ENCODE measurements around the gene ZC3HAV1. TPM values are rescaled to one million over a fixed set of nuclear protein-coding genes. Genes with fewer than 3 reads are reported as not detected.
A peak's percentile ranks its signal among the peaks of the same experiment; 100 is the strongest.
"Not testable (repeated sequence)": the region's sequence is repeated elsewhere in the genome, so short reads cannot be mapped to it uniquely, and the experiment has no call there.

ZC3HAV1 gene
- total RNA-seq, 6 donors from 2014 or later: 30.2 to 47.6 (median 33.5) TPM

GRCh38 chr7:139133335-139134139 is 24.0 kb upstream of the ZC3HAV1 start:
- peaks cover 0 to 6% (median 0%) of the 10 kb centered on the region in 4 donors for H3K36me3 ChIP-seq
- DNase-seq (peak; percentile 92 to 94), ATAC-seq (ENCODE audit: low FRiP score in 2 of 2) (peak; percentile 96 to 99)
- H3K27ac ChIP-seq: peak overlapping the region; percentile 39 to 79 (median 68)
- H3K4me1 ChIP-seq: peaks cover 7 to 14% (median 9%) of the 10 kb centered on the region in 4 donors
- H3K9me3 ChIP-seq: no peaks in the 10 kb centered on the region
- TF ChIP-seq POLR2A (IDR thresholded peaks at IDR 0.05) (peak in 1 of 4 donors; percentile 45), POLR2AphosphoS5 (IDR thresholded peaks at IDR 0.05) (peak; percentile 36 to 82)
- TF ChIP-seq, protein P1, sequence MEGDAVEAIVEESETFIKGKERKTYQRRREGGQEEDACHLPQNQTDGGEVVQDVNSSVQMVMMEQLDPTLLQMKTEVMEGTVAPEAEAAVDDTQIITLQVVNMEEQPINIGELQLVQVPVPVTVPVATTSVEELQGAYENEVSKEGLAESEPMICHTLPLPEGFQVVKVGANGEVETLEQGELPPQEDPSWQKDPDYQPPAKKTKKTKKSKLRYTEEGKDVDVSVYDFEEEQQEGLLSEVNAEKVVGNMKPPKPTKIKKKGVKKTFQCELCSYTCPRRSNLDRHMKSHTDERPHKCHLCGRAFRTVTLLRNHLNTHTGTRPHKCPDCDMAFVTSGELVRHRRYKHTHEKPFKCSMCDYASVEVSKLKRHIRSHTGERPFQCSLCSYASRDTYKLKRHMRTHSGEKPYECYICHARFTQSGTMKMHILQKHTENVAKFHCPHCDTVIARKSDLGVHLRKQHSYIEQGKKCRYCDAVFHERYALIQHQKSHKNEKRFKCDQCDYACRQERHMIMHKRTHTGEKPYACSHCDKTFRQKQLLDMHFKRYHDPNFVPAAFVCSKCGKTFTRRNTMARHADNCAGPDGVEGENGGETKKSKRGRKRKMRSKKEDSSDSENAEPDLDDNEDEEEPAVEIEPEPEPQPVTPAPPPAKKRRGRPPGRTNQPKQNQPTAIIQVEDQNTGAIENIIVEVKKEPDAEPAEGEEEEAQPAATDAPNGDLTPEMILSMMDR (IDR thresholded peaks at IDR 0.05): no peak
- WGBS, 2 donors: 1 to 3% methylated on average over 34 to 36 of the region's 36 CpGs
- peak overlapping the region; percentile 48 to 64 (median 56) for H3K4me3 ChIP-seq
- H3K27me3 ChIP-seq: no peaks in the 10 kb centered on the region

DNA sequence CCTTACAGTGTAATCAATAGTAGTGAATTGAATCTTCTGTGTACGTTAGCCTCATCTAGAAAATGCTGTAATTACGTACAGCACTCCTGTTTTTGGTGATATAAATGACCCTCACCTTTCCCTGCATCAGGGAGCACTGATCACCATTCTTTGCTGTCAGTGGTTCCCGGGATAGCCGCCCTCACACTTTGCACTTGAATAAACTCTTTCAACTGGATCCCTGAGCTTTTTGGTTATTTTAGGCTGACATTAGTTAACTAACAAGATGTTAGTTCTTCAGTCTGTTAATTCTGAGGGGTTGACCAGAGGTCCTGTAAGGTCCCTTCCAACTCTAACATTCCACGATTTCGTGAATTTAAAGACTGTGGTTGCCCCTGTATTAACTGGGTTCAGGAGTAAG is 23.4 kb upstream of the ZC3HAV1 start:
- H3K27me3 ChIP-seq: no peaks in the 10 kb centered on the region
- no peaks in the 10 kb centered on the region for H3K9me3 ChIP-seq
- H3K4me1 ChIP-seq: peaks cover 7 to 14% (median 9%) of the 10 kb centered on the region in 4 donors
- DNase-seq: no peak
- peak overlapping the region in 3 of 4 donors; percentile 49 to 64 (median 63) for H3K4me3 ChIP-seq
- ATAC-seq (ENCODE audit: low FRiP score in 2 of 2): peak in 1 of 2 donors; percentile 10
- 59% methylated on average over 6 of the region's 6 CpGs for WGBS, 2 donors
- no peaks in the 10 kb centered on the region for H3K36me3 ChIP-seq
- H3K27ac ChIP-seq: peak overlapping the region; percentile 39 to 79 (median 68)
- TF ChIP-seq, protein P1 (IDR thresholded peaks at IDR 0.05): no peak
- TF ChIP-seq POLR2A (IDR thresholded peaks at IDR 0.05) (no peak), EP300 (IDR thresholded peaks at IDR 0.05) (no peak), POLR2AphosphoS5 (IDR thresholded peaks at IDR 0.05) (no peak)

GRCh38 chr7:139131601-139132041 is 22.1 kb upstream of the ZC3HAV1 start:
- no peak for DNase-seq
- Histone ChIP-seq H3K9me3 (no peaks in the 10 kb centered on the region), H3K27ac (peak overlapping the region; percentile 5 to 75 (median 44)), H3K36me3 (no peaks in the 10 kb centered on the region), H3K4me3 (no peak overlapping the region), H3K4me1 (peaks cover 7 to 14% (median 9%) of the 10 kb centered on the region in 4 donors), H3K27me3 (no peaks in the 10 kb centered on the region)
- 41 to 81% methylated on average over 2 of the region's 2 CpGs for WGBS, 2 donors
- TF ChIP-seq, protein P1 (IDR thresholded peaks at IDR 0.05): no peak
- ATAC-seq (ENCODE audit: low FRiP score in 2 of 2): no peak

DNA sequence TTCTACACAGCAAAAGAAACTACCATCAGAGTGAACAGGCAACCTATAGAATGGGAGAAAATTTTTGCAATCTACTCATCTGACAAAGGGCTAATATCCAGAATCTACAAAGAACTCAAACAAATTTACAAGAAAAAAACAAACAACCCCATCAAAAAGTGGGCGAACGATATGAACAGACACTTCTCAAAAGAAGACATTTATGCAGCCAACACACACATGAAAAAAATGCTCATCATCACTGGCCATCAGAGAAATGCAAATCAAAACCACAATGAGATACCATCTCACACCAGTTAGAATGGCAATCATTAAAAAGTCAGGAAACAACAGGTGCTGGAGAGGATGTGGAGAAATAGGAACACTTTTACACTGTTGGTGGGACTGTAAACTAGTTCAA is 20.3 kb upstream of the ZC3HAV1 start:
- H3K27me3 ChIP-seq: not testable (repeated sequence)

DNA sequence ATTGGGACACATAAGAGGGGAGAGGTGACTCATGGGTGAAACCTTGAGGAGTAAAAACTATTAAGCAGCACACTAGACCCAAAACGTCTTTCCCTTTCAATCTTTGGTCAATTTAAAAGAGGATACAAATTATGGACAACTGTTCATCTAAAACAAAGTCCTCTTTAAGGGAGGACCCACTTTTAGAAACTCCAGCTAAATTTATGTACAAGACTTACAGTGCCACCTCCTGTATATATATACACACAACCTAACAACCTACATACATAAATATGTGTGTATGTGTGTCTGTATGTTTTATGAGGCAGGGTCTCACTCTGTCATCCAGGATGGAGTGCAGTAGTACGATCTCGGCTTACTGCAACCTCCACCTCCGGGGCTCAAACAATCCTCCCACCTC is 18.1 kb upstream of the ZC3HAV1 start:
- TF ChIP-seq, protein P1 (IDR thresholded peaks at IDR 0.05): no peak
- TF ChIP-seq POLR2AphosphoS5 (IDR thresholded peaks at IDR 0.05): no peak
- no peak for TF ChIP-seq POLR2A (IDR thresholded peaks at IDR 0.05)
- no peak for TF ChIP-seq EP300 (IDR thresholded peaks at IDR 0.05)
- Histone ChIP-seq H3K27me3 (no peaks in the 10 kb centered on the region), H3K27ac (no peak overlapping the region), H3K4me3 (no peak overlapping the region), H3K4me1 (no peaks in the 10 kb centered on the region), H3K36me3 (no peaks in the 10 kb centered on the region), H3K9me3 (no peaks in the 10 kb centered on the region)
- ATAC-seq (ENCODE audit: low FRiP score in 2 of 2) (no peak), DNase-seq (no peak)
- 81 to 88% methylated on average over 4 of the region's 4 CpGs for WGBS, 2 donors

More for the DNA sequence above, 20.3 kb upstream of the ZC3HAV1 start:
- not testable (repeated sequence) for DNase-seq; H3K36me3 ChIP-seq; H3K9me3 ChIP-seq; H3K27ac ChIP-seq; ATAC-seq (ENCODE audit: low FRiP score in 2 of 2); H3K4me3 ChIP-seq
- peaks cover 7 to 14% (median 9%) of the 10 kb centered on the region in 4 donors for H3K4me1 ChIP-seq
- 90 to 92% methylated on average over 2 of the region's 2 CpGs for WGBS, 2 donors

All from upper lobe of left lung (tissue), 6 donors.